Dendritic cell treated with granulocyte-macrophage colony-stimulating factor and Interleukin-4, amounts not matched to agents 40 ng/mL and 50 ng/mL, for 4 days (primary cell): ENCODE data around the gene ALDOB.

Experiments
- H3K27ac Mint-ChIP-seq: one replicate; pipeline ENCODE4 v1.8.0; 2022; ENCODE audit warnings: mild to moderate bottlenecking, mixed read lengths
- H3K27me3 Mint-ChIP-seq: one replicate; pipeline ENCODE4 v1.8.0; 2022; ENCODE audit warnings: mild to moderate bottlenecking, mixed read lengths
- H3K36me3 Mint-ChIP-seq: one replicate; pipeline ENCODE4 v1.8.0; 2022; ENCODE audit warnings: low read depth, mixed read lengths
- H3K4me1 Mint-ChIP-seq: one replicate; pipeline ENCODE4 v1.8.0; 2022; ENCODE audit warnings: low read depth, mixed read lengths
- H3K4me3 Mint-ChIP-seq: one replicate; pipeline ENCODE4 v1.8.0; 2022; ENCODE audit warnings: mild to moderate bottlenecking, moderate library complexity, mixed read lengths
- H3K9me3 Mint-ChIP-seq: one replicate; pipeline ENCODE4 v1.8.0; 2022; ENCODE audit warnings: mixed read lengths
- intact Hi-C: fragments of 100-400 bp; cut with micrococcal nuclease; formaldehyde crosslinking; loops from one replicate; pipeline ENCODE4 v1.15.0; 2022

Gene ALDOB

DNA sequence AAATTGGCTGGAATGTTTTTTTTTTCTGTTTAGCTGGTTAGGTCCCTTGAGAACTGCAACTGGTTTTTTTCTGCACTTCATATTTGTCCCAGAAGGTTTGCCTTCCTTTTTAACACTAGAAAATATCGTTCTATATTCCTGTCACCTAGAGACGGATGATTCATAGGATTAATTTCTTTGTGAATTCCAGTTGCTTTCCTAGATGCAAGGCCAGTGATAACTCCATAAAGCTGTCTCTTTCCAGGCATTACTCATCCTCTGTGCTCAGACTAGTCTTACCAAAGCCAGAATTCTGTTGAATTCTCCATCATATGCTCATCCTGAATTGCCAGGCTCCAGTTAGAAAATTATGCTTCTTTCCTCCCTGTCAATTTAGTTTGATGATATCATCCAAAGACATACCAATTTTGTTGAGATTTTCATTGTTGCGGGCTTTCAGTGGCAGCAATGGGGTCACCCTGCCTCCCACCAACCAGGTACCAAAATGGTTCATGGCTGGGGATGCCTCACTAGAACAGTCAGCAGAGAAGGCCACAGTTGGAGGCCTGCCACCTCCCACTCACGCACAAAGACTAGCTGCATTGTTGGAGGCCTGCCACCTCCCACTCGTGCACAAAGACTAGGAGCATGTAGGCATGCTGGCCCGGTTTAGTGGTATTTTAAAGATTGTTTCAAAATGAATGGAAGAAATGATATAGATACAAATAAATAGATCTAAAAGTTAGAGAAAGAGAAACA, 59.3 kb downstream of the ALDOB start:
- Mint-ChIP-seq H3K4me1 (no peaks in the 10 kb centered on the region), H3K36me3 (no peaks in the 10 kb centered on the region)
- intact Hi-C loops = loop anchor here (10.0 kb wide), 1 partner anchor 59 kb away; the partner anchor contains the start of gene ALDOB

DNA sequence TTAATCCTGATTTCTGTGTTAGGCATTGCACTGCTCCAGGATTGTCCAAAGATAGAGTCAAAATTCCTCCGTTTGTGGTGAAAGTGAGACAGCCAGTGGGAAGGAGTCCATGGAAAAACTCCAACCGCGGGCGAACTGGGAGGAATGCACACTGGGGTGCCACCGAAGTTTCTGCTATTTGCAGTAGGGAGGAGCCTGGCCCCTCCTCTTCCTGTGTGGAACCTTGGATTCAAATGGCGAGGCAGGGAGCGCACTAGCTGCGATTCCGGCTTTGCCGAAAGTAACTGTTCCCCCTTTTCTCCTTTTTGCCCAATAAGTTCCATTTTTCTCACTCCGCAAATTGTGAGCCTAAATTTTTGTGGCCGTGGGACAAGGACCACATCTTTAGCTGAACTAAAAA, 60.0 kb downstream of the ALDOB start:
- Mint-ChIP-seq H3K27me3 (no peaks in the 10 kb centered on the region), H3K36me3 (no peaks in the 10 kb centered on the region), H3K4me1 (no peaks in the 10 kb centered on the region), H3K4me3 (no peak overlapping the region), H3K27ac (no peak overlapping the region), H3K9me3 (peaks cover 22% of the 10 kb centered on the region)
- intact Hi-C loops = loop anchor here (10.0 kb wide), 1 partner anchor 59 kb away; the partner anchor contains the start of gene ALDOB

More for the DNA sequence above, 59.3 kb downstream of the ALDOB start:
- peaks cover 22% of the 10 kb centered on the region for H3K9me3 Mint-ChIP-seq
- H3K27ac Mint-ChIP-seq = no peak overlapping the region
- no peaks in the 10 kb centered on the region for H3K27me3 Mint-ChIP-seq
- no peak overlapping the region for H3K4me3 Mint-ChIP-seq

- Mint-ChIP-seq H3K27me3 (no peaks in the 10 kb centered on the region), H3K27ac (no peak overlapping the region), H3K36me3 (no peaks in the 10 kb centered on the region), H3K4me1 (no peaks in the 10 kb centered on the region), H3K4me3 (no peak overlapping the region), H3K9me3 (peaks cover 13% of the 10 kb centered on the region)
- intact Hi-C loops = loop anchor here (10.0 kb wide), 1 partner anchor 62 kb away; the partner anchor contains the start of gene ALDOB
These were observed 63.1 kb downstream of the ALDOB start for GRCh38 chr9:101372327-101373118.

- no peaks in the 10 kb centered on the region for H3K4me1 Mint-ChIP-seq
- no peaks in the 10 kb centered on the region for H3K27me3 Mint-ChIP-seq
- H3K36me3 Mint-ChIP-seq = no peaks in the 10 kb centered on the region
- intact Hi-C loops = loop anchor here (10.0 kb wide), 1 partner anchor 63 kb away; the partner anchor contains the start of gene ALDOB
- H3K9me3 Mint-ChIP-seq = peaks cover 11% of the 10 kb centered on the region
- no peak overlapping the region for H3K27ac Mint-ChIP-seq
- no peak overlapping the region for H3K4me3 Mint-ChIP-seq
These were observed 63.8 kb downstream of the ALDOB start for GRCh38 chr9:101371813-101372212.
